Body of pancreas (tissue), 4 donors: Measurements from ENCODE around the gene ONECUT1.

Source experiments
- CTCF ChIP-seq, 7 experiments: fragments of 450-650 bp in 4 of 7; fragments of 200-600 bp in 3 of 7; sonication (generic) in 3 of 7; IDR thresholded peaks; one replicate each; pipeline ENCODE4 v1.5.1; 2016 to 2019; ENCODE audit warnings: antibody characterized with exemption in 7 of 7
- POLR2A ChIP-seq, 3 donors: fragments of 450-650 bp; IDR thresholded peaks; one replicate each; pipeline ENCODE4 v1.6.1; 2016; ENCODE audit warnings: antibody characterized with exemption in 3 of 3, mild to moderate bottlenecking in 2 of 3

- no peak for TF ChIP-seq CTCF (IDR thresholded peaks at IDR 0.05)
- no peak for TF ChIP-seq POLR2A (IDR thresholded peaks at IDR 0.05)
These were observed 18.9 kb upstream of the ONECUT1 start for GRCh38 chr15:52808996-52809395.
